Measurements from ENCODE around the gene EIF1AX.

Gene EIF1AX

DNA sequence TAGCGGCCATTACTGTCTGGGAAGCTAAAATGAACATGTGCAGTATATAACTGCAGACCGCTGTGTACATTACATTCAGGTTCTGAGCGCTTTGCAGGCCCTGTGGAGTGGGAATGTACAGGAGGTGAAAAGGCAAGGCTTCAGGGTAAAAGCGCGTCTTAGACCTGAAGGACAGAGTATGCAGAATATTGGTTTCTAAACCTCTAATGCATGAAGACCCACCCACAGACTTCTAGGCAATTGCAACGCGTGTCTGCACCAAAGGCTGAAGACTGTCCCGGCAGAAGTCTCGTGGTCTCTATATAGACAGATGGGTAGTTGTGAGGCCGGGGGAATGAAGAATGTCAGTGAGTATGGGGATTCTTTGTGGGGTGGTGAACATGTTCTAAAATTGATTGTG is 30.4 kb downstream of the EIF1AX start:
- Histone ChIP-seq H3K4me3 (ENCODE audit: low read depth, low read length) (no peak overlapping the region), H3K27me3 (ENCODE audit: insufficient read depth, low read depth, severe bottlenecking) (no peaks in the 10 kb centered on the region), H3K36me3 (no peaks in the 10 kb centered on the region), H3K9me3 (ENCODE audit: severe bottlenecking) (no peaks in the 10 kb centered on the region), H3K27ac (no peak overlapping the region)
- no peak for DNase-seq
- TF ChIP-seq, protein P1, sequence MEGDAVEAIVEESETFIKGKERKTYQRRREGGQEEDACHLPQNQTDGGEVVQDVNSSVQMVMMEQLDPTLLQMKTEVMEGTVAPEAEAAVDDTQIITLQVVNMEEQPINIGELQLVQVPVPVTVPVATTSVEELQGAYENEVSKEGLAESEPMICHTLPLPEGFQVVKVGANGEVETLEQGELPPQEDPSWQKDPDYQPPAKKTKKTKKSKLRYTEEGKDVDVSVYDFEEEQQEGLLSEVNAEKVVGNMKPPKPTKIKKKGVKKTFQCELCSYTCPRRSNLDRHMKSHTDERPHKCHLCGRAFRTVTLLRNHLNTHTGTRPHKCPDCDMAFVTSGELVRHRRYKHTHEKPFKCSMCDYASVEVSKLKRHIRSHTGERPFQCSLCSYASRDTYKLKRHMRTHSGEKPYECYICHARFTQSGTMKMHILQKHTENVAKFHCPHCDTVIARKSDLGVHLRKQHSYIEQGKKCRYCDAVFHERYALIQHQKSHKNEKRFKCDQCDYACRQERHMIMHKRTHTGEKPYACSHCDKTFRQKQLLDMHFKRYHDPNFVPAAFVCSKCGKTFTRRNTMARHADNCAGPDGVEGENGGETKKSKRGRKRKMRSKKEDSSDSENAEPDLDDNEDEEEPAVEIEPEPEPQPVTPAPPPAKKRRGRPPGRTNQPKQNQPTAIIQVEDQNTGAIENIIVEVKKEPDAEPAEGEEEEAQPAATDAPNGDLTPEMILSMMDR (IDR thresholded peaks at IDR 0.05; ENCODE audit: low read depth, low read length) = no peak

DNA sequence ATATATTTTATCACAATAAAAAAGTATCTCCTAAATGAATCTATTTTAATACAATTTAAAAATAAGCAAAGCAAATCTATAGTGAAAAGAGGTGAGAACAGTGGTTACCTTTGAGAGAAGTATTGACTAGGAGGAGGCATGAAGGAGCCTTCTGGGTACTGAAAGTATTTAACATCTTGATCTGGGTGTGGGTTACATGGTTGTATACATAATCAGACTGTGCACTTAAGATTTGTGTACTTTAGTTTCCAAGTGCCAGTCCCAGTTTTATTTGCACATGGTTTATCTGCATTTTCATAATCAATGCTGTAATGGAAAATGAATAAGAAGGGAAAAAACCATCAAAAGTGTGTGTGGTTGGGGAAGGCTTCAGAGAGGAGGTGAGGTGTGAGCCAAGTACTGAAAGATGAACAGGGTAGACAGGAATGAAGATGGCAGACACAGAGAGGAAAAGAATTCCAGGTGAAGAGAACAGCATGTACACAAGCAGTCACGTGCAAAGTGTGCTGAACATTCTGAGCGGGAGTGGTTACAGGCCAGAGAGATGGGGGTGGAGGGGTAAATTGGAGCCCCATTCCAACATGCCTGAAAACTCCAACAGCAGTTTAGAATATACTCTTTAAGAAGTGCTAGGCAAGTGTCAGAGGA is 39.6 kb downstream of the EIF1AX start:
- DNase-seq = no peak
- TF ChIP-seq, protein P1 (IDR thresholded peaks at IDR 0.05; ENCODE audit: low read depth, low read length) = no peak
- Histone ChIP-seq H3K27ac (no peak overlapping the region), H3K4me3 (ENCODE audit: low read depth, low read length) (no peak overlapping the region), H3K27me3 (ENCODE audit: insufficient read depth, low read depth, severe bottlenecking) (no peaks in the 10 kb centered on the region), H3K9me3 (ENCODE audit: severe bottlenecking) (no peaks in the 10 kb centered on the region), H3K36me3 (no peaks in the 10 kb centered on the region)

GRCh38 chrX:20091499-20091898 is 50.1 kb downstream of the EIF1AX start:
- H3K4me3 ChIP-seq (ENCODE audit: low read depth, low read length) = no peak overlapping the region
- TF ChIP-seq, protein P1 (IDR thresholded peaks at IDR 0.05; ENCODE audit: low read depth, low read length) = no peak
- no peak overlapping the region for H3K27ac ChIP-seq
- no peaks in the 10 kb centered on the region for H3K27me3 ChIP-seq (ENCODE audit: insufficient read depth, low read depth, severe bottlenecking)
- no peak for DNase-seq
- H3K36me3 ChIP-seq = no peaks in the 10 kb centered on the region
- no peaks in the 10 kb centered on the region for H3K9me3 ChIP-seq (ENCODE audit: severe bottlenecking)

- TF ChIP-seq, protein P1 (IDR thresholded peaks at IDR 0.05; ENCODE audit: low read depth, low read length) = no peak
- DNase-seq = no peak
- Histone ChIP-seq H3K36me3 (no peaks in the 10 kb centered on the region), H3K9me3 (ENCODE audit: severe bottlenecking) (no peaks in the 10 kb centered on the region), H3K27ac (no peak overlapping the region), H3K27me3 (ENCODE audit: insufficient read depth, low read depth, severe bottlenecking) (no peaks in the 10 kb centered on the region), H3K4me3 (ENCODE audit: low read depth, low read length) (no peak overlapping the region)
Measured at GRCh38 chrX:20089845-20090244, 51.8 kb downstream of the EIF1AX start.

DNA sequence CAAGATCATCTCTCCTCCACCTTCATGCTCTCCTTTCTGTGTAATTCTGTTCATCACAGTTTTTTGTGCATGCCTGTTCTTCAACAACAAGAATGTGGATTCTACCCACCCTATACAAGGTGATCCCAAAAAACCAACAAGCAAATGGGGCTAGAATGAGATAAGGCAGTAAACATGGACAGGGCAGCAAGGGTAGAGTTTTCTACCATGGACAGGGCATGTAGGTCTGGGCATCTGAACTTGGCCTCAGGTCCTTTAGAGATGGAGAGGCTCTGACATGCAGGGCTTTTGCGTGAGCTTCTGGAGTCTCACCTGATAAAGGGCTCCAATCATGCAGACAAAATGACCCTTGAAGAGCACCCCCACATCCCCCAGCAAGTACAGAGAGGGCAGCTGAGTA is 61.4 kb downstream of the EIF1AX start:
- TF ChIP-seq, protein P1 (IDR thresholded peaks at IDR 0.05; ENCODE audit: low read depth, low read length) = no peak
- DNase-seq = no peak

More for the DNA sequence above, 61.4 kb downstream of the EIF1AX start:
- Histone ChIP-seq H3K9me3 (ENCODE audit: severe bottlenecking) (no peaks in the 10 kb centered on the region), H3K36me3 (no peaks in the 10 kb centered on the region), H3K27me3 (ENCODE audit: insufficient read depth, low read depth, severe bottlenecking) (peaks cover 19% of the 10 kb centered on the region), H3K4me3 (ENCODE audit: low read depth, low read length) (no peak overlapping the region), H3K27ac (no peak overlapping the region)
